Suprapubic skin (tissue), 4 donors: ENCODE results near the gene TMEM250. TPM values are rescaled to one million over a fixed set of nuclear protein-coding genes. Genes with fewer than 3 reads are reported as not detected.

Experiments
- DNase-seq, 2 donors: peaks; one replicate each; pipeline ENCODE4 v3.0.0-alpha.2; 2019; ENCODE audit warnings: low spot score in 2 of 2
- H3K27ac ChIP-seq: fragments of 200-600 bp; sonication (generic); one replicate; pipeline ENCODE4 v1.5.1; 2019
- H3K27me3 ChIP-seq: fragments of 200-600 bp; sonication (generic); one replicate; pipeline ENCODE4 v1.5.1; 2019
- H3K36me3 ChIP-seq: fragments of 200-600 bp; sonication (generic); one replicate; pipeline ENCODE4 v1.5.1; 2019
- H3K4me1 ChIP-seq: fragments of 200-600 bp; sonication (generic); one replicate; pipeline ENCODE4 v1.5.1; 2019
- H3K4me3 ChIP-seq: fragments of 200-600 bp; sonication (generic); one replicate; pipeline ENCODE4 v1.5.1; 2019; ENCODE audit warnings: mild to moderate bottlenecking
- H3K9me3 ChIP-seq: fragments of 200-600 bp; sonication (generic); one replicate; pipeline ENCODE4 v1.5.1; 2019
- CTCF ChIP-seq, 2 donors: fragments of 200-600 bp in 1 of 2; fragments of 450-650 bp in 1 of 2; sonication (generic) in 1 of 2; IDR thresholded peaks; one replicate each; pipeline ENCODE4 v1.5.1; 2016 to 2019; ENCODE audit warnings: antibody characterized with exemption in 2 of 2, mild to moderate bottlenecking in 1 of 2, moderate library complexity in 1 of 2
- EP300 ChIP-seq: sonication (generic); formaldehyde crosslinking; IDR thresholded peaks from one replicate; pipeline ENCODE4 v1.6.1; 2017; ENCODE audit warnings: antibody characterized with exemption
- POLR2A ChIP-seq, 2 donors: fragments of 450-650 bp; IDR thresholded peaks; one replicate each; pipeline ENCODE4 v1.6.1; 2017; ENCODE audit warnings: antibody characterized with exemption in 2 of 2, mild to moderate bottlenecking in 2 of 2, moderate library complexity in 2 of 2
- POLR2AphosphoS5 ChIP-seq, 3 donors: sonication (generic); formaldehyde crosslinking; IDR thresholded peaks; one replicate each; pipeline ENCODE4 v1.6.1; 2017; ENCODE audit warnings: antibody characterized with exemption in 3 of 3
- WGBS: methylation state at CpG from one replicate; pipeline ENCODE4 v1.1.5; 2018; 5-methylcytosine and 5-hydroxymethylcytosine counted together
- total RNA-seq, 4 donors: library from RNA; depleted of rRNA; stranded (reverse); fragments of >200 nt; gene quantifications; one replicate each; pipeline ENCODE4 v1.1.0, GENCODE V29; 2016

Gene TMEM250
- total RNA-seq, 4 donors from 2014 or later, result 37.0 to 66.9 (median 57.8) TPM

DNA sequence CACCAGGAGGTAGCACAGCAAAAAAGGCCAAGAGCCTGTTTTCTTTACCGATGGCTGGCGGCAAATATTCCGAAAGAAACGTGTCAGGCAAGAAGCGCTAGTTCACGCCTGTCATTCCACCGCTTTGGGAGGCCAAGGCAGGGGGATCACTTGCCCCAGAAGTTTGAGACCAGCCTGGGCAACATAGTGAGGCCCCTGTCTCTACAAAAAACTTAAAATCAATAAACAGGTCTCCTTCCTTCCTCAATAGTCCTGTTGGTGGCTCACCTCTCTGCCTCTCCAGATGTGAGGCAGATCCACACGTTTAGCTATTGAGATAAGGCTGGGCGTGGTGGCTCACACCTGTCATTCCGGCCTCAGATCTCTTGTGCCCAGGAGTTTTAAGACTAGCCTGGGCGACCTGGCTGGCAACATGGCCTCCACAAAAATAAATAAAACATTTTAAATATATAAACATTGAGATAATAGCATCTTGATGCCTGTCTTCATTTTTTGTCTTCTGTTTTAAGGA is 1.3 kb upstream of the TMEM250 start:
- no peak for DNase-seq
- 38% methylated on average over 6 of the region's 11 CpGs for WGBS
- Histone ChIP-seq H3K4me3 (peak overlapping the region; percentile 92), H3K4me1 (peaks cover 41% of the 10 kb centered on the region), H3K27ac (peak overlapping the region; percentile 97), H3K36me3 (peaks cover 15% of the 10 kb centered on the region), H3K9me3 (no peaks in the 10 kb centered on the region), H3K27me3 (peaks cover 11% of the 10 kb centered on the region)
- TF ChIP-seq EP300, result no peak
- TF ChIP-seq CTCF (IDR thresholded peaks at IDR 0.05), result no peak
- no peak for TF ChIP-seq POLR2AphosphoS5 (IDR thresholded peaks at IDR 0.05)
- no peak for TF ChIP-seq POLR2A (IDR thresholded peaks at IDR 0.05)

DNA sequence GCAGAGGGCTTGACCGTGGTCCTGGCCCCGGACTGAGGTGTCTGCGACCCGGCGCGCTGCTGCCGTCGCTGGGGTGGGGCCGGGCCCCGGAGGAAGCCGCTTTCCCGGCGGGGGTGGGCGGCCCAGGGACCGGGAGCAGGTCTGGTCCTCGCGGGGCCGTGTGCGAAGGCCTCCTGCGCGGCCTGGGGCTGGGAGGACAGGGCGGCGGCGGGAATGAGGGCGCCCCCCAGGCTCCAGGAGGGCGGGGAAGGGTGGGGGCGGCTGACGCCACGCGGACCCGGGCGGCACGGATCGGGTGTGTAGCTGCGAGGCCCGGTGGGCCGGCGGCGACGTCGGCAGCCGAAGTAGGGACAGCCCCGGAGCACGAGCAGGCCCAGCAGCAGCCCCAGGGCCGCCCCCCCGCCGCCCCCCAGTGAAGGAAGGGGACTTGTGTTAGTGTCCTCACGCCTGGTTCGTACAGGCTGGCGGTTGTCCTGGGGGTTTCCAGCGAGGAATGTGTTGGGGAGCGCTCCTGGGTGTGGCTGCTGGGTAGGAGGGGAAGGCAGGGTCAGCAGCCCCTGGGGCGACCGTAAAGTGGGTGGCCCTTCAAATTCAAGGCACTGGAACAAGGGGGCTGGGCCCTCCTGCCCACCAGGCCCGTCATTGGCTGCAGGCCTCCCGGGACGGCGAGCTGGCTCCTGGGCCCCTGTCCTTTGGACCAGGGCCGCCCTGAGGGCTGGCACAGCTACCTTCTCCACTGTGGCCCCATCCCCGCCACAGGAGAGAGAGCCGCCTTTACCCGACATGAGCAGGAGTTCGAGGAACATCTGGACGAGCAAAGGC is 597 bp upstream of the TMEM250 start:
- 4% methylated on average over 36 of the region's 64 CpGs for WGBS

GRCh38 chr9:136117916-136118319 is 757 bp downstream of the TMEM250 start:
- H3K9me3 ChIP-seq, result no peaks in the 10 kb centered on the region
- peaks cover 24% of the 10 kb centered on the region for H3K36me3 ChIP-seq
- peak overlapping the region; percentile 97 for H3K27ac ChIP-seq
- DNase-seq, result no peak
- TF ChIP-seq POLR2AphosphoS5 (IDR thresholded peaks at IDR 0.05) (no peak), POLR2A (IDR thresholded peaks at IDR 0.05) (no peak), CTCF (IDR thresholded peaks at IDR 0.05) (no peak), EP300 (no peak)
- 0% methylated on average over 23 of the region's 36 CpGs for WGBS
- H3K4me3 ChIP-seq, result peak overlapping the region; percentile 92
- H3K4me1 ChIP-seq, result peaks cover 39% of the 10 kb centered on the region
- H3K27me3 ChIP-seq, result no peaks in the 10 kb centered on the region

More for the DNA sequence above, 597 bp upstream of the TMEM250 start:
- Histone ChIP-seq H3K9me3 (no peaks in the 10 kb centered on the region), H3K27me3 (peaks cover 6% of the 10 kb centered on the region), H3K4me3 (peak overlapping the region; percentile 92), H3K36me3 (peaks cover 22% of the 10 kb centered on the region), H3K4me1 (peaks cover 41% of the 10 kb centered on the region), H3K27ac (peak overlapping the region; percentile 97)
- peak in 1 of 2 donors; percentile 79 for DNase-seq
- no peak for TF ChIP-seq EP300
- no peak for TF ChIP-seq CTCF (IDR thresholded peaks at IDR 0.05)
- TF ChIP-seq POLR2A (IDR thresholded peaks at IDR 0.05), result no peak
- TF ChIP-seq POLR2AphosphoS5 (IDR thresholded peaks at IDR 0.05), result peak in 1 of 3 donors; percentile 13

GRCh38 chr9:136117291-136117915 is 1.3 kb downstream of the TMEM250 start:
- Histone ChIP-seq H3K9me3 (no peaks in the 10 kb centered on the region), H3K4me1 (peaks cover 34% of the 10 kb centered on the region), H3K27me3 (no peaks in the 10 kb centered on the region), H3K36me3 (peaks cover 24% of the 10 kb centered on the region), H3K4me3 (peak overlapping the region; percentile 92), H3K27ac (peak overlapping the region; percentile 97)
- no peak for DNase-seq
- TF ChIP-seq CTCF (IDR thresholded peaks at IDR 0.05), result no peak
- no peak for TF ChIP-seq POLR2A (IDR thresholded peaks at IDR 0.05)
- no peak for TF ChIP-seq EP300
- TF ChIP-seq POLR2AphosphoS5 (IDR thresholded peaks at IDR 0.05), result no peak
- 47% methylated on average over 20 of the region's 23 CpGs for WGBS
